HG03439 (cell line): ENCODE measurements around the gene RIT2.

ENCODE experiments used
- ATAC-seq: cut with Tn5 transposase; IDR thresholded peaks from one replicate; pipeline ENCODE4 v1.9.1; 2021; ENCODE audit warnings: mild to moderate bottlenecking, moderate library complexity; ENCODE audit not compliant: unreplicated experiment

The RIT2 gene

DNA sequence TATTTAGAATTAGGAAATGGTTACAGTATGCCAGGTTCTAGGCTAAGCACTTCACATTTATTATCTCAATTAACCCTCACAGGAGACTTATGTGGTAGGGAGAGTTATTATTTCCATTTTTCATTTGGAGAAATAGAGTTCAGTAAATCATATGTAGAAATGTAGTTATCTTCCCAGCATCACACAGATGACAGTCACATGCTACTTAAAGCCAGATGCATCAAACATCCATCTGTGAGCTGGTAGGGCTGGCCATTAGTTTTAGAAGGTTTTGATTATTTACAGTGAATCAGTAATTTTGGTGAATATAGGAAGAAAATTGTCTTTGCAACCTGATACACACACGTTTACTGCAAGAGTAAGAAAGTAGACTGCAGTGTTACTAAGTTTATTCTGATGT, 97.9 kb downstream of the RIT2 start:
- ATAC-seq, result no peak

DNA sequence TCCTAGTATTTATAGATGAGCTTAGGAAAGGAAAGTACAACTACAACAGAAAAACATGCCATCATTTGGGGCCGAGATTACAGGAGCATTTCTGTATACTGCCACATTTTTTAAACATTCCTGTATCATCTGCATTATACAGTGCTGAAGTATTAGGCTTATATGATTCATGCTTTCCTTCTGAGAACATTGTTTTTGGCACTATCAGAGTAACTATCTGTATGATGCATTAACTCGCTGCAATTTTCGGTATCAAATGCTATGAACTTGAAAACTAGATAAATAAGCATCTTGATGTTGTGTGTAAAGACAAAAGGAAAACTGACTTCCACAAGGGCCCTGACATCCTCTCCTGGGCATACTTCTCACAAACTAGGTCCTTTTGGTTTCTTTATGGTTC, 102.0 kb downstream of the RIT2 start:
- ATAC-seq, result no peak

DNA sequence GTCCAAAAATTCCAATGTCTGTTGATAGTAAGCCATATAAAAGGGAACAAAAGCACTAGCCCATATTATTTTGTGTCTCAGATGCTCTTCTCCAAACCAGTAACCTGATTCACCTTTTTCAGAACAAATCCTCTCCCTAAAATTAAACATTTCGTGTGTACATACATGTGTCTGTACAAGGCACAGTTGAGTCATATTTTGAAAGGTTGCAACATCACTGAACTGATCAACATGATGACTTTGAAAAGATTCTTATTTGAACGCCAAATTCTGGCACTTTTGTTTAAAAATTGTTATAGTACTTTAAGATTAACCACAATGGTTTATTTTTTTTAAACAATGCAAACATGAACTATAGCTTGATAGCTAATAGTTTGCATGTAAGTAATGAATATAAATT, 102.5 kb downstream of the RIT2 start:
- ATAC-seq, result no peak

DNA sequence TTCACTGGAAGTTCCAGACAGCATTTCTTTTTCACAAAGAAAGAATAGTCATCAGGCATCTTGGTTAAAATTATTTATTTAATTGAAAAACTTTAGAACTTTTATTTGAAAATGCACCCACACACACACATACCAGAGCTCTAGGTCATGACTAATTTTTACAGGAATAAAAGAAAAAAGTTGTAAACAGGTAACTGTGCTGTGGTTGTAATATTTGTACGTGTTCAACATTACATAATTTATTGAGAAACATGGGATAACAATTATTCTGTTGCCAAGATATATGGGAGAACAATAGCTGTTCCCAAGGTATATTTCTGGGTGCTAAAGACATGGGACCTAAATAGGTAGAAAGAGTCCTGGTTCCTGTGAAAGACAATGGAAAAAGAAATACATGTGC, 104.9 kb downstream of the RIT2 start:
- no peak for ATAC-seq

DNA sequence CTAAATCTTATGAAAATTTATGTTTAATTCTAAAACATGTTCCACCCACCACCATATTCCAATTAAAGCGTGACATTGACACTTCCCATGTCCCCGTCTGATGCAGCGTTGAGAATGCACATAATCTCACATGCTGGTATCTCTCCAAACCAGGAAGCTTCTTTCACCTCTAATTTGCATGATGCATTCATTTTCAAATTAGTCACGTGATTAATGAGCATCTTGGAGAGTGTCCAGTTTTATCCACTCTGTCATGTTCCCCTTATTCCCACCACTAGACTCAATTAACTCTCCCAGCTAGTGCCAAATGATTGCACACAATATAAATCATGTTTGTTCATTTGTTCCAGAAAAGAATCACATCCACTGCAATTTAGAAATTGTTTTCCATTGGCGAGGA, 105.8 kb downstream of the RIT2 start:
- ATAC-seq, result no peak

DNA sequence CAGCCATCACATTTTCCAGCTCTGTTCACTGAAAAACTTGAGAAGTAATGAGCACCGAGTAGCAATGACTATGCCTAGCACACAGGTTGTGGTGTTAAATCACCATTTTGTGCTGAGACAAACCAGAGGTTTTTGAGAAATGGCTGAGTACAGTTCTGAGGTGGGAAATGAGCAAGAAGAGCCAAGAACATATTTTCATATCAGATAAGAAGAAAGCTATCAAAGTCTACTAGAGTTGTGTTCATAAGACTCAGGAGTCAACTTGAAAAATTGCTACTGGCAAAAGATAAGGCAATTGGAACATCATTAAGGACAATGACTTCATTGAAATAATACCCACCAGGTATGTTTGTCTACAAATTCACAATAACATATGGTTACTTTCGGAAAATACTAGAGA, 108.1 kb downstream of the RIT2 start:
- ATAC-seq, result no peak

DNA sequence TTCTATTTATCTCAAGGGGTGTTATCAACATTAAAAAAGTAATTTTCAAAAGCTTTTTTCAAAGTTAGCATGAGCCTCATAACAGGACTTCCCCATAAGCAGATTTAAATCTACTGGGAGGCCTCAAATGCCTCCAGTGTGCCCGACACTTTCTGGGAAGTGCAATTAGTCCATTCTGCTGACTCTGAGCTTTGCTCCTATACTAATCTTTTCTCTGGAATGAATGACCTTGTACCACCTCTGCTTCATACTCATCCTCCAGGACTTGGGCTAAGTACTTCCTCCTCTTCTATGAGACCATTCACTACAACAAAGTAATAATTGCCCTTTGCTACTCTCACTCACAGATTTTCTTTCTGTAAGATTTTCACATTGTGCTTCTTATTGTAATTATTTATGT, 111.1 kb downstream of the RIT2 start:
- ATAC-seq, result no peak

DNA sequence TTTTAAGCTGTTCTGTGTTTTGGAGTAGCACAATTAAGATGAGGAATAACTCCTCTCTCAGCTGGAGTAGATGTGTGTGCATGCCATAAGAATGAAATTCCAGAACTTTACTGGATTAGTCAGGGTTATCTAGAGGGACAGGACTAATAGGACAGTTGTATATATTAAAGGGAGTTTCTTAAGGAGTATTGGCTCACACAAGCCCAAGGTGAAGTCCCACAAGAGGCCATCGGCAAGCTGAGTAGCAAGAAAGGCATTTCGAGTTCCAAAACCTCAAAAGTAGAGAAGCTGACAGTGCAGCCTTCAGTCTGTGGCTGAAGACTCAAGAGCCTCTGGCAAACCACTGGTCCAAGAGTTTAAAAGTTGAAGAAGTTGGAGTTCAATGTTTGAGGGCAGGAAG, 113.7 kb downstream of the RIT2 start:
- no peak for ATAC-seq

DNA sequence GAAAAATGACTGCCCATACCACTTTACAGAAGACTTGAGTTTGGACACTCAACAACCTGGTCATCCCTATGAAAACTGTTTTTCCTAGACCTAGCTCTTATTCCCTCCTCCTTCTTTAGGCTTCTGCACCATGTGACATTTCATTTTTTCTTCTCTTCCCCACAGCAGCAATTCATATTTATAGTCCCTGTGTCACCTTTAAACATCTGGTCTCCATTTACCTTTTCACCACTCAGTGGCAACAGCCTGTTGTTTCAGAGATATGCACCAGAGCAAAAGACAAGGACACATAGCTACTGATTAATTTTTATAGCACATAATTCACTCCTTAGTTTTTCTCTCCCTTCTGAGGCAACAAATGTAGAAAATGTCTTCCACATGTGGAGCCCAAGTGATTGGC, 118.7 kb downstream of the RIT2 start:
- ATAC-seq, result no peak

DNA sequence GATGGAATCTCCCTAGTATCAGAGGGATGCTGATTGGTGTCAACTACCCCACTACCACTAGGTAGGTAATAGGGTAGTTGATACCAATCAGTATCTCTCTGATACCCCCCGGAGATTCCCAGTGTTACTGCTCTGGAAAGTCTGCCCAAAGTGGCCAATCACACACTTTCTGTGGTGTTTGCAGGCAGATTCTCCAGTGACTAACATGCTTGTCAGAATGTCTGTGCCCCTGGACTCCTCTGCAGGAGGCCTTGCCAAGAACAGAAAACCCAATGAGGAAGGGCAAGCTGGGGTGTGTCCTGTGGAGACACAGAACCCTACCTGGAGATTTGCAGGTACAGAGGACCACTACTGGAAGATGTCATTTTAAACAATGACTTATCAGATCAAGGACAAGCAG, 135.1 kb downstream of the RIT2 start:
- ATAC-seq, result no peak

DNA sequence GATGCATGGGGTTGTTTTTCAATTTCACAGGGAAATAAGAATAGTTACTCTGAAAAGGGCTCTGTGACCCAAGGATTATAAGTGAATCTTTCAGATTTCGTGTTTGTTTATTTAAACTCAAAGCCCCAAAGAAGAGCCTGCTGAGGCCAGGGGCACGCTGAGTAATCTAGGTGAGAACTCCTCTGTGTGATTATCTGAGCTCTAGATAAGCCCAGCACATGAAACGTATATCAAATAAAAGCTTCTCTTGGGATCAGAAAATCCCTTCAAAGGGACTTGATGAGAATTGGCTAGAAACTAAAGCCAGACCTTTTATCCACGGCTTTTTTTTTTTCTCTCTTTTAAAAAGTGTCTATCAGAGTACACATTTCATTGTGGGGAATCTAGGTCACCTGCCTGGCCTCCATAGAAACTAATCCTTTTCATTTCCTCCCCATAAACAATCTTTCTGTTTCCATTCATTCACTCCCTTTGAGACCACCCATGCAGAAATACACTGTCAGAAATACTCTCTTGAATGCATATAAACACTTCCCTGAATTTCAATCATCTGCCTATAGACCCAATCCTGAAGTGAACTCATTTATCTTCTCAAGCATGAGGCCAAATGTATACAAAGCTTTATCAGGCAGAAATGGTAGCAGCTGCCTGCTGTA, 137.4 kb downstream of the RIT2 start:
- ATAC-seq, result no peak

DNA sequence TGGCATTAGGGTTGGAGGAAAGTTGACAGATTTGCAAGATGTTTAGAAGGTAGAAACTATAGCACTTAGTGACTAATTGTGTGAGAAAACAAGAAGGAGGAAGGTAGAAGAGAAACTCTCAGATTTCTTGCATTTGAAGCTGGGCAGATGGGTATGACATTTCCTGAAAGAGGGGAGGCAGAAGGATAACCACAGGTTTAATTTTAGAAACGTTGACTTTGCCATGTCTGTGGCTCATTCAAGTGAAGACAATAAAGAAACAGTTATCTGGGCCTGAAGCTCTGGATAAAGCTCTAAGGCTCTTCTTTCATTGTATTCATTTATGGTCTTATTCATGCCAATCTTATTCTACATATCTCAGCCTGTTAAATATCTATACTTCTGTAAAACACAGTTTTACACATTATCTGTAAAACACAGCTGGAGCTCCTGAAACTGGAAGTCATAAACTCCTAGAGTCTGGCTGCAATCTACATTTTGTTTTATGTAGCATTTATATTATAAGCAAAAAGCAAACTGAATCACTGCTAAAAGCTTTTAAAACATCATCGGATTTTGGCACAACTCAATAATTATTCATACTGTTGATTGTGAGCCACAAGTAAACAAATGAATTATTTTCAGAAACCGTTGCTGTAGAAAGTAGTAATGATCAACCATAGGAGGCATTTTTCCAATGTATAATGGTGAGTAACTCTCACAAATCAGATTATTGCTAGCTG, 138.5 kb downstream of the RIT2 start:
- no peak for ATAC-seq

DNA sequence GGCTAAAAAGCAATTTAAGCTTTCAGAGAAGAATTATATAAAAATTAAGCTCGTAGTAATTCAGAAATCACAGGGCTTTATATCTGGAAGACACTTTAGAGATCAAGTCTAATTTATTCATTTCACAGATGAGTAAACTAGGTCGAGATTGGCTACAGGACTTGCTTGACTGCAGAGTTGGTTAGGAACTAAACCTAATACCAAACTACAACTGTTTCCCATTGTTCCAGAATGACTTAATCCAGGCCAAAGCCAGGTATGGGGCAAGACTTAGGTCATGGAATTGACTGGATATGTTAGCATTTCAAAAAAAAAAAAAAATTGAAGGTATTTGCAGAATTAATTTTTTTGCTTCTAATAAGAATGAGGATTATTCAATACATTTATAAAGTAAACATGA, 146.1 kb downstream of the RIT2 start:
- no peak for ATAC-seq

DNA sequence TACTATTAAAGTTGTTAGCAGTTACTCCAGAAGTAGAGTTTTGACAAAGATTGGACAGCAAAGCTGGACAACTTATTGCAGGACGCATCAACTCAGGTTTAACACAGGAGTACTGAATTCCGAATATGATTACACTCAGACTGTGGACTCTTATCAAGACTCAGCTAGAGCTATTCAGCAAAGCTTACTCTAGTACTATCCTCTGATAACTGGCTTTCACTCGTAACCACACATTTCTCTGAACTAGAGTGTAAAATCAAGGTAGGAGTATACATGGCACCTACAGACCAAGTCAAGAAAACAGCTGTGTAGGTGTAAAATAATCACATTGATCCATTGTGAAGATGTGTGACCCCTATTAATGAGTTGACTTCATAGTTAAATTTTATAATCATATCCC, 154.2 kb downstream of the RIT2 start:
- ATAC-seq, result no peak

DNA sequence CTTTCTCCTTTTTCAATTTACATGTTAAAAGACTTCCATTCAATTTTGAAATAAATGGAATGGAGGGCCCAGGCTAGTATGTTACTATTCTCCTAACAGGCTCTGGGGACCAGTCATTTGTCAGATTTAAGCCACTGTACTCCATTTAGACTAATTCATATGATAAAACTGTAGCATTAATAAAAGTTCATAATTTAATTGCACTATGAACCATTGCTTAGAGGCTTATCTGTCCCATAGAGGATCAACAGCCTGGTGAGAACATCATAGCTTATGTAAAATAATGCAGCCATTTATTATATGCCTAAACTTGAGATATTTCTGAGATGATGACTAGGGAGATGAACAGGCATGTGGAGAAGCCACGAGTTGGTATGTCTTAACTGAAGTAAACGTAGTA, 156.0 kb downstream of the RIT2 start:
- ATAC-seq, result no peak

DNA sequence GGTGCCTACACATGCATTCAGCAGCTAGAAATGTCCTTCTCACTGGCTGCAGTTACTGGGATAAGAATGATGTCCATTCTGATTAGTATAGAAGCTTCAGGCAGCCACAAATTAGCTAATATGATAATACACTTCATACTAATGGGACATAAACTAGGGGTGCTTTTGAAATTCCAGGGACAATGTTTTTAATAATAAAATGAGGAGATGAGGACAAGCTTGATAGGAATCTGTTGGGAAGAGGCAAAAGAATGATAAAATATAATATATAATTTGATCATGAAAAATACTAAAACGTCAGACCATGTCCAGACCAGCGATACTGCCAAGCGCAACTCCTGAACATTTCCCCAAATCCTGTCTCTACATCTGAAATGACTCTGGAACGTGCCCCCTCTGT, 157.1 kb downstream of the RIT2 start:
- ATAC-seq, result no peak

DNA sequence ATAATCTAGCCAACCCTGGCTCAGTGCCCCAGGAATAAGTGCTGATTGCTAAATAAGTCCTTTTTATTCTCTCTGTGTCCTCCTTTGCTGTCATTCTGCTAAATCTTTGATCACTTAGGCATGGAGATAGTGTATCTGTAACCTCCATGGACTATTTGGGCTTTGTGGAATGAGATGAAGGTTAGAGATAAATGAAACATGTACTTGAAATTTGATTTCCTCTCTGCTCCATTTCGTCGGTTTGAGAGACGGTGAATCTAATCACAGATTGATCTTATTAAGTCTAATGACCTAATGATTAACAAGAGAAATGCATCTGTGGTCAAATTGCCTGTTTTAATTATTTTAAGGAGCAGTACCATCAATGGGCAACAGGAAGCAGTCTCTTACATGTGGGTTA, 159.2 kb downstream of the RIT2 start:
- no peak for ATAC-seq

DNA sequence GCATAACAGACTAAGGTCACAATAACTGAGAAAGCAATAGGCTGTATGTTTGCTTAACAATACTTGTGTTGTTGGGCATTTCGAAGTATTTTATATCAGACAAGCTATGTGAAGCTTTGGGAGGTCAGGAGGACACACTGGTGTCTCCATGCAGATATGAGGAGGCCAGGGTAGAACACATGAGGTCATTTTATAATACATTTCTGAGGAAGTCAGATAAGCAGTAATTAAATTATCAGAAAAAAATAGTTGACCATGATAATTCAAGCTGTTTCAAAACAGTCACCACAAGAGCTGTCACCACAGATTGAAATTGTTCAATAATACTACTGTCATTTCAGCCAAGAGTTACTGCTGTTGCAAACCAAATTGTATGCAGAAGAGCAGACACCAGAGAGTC, 160.6 kb downstream of the RIT2 start:
- no peak for ATAC-seq

DNA sequence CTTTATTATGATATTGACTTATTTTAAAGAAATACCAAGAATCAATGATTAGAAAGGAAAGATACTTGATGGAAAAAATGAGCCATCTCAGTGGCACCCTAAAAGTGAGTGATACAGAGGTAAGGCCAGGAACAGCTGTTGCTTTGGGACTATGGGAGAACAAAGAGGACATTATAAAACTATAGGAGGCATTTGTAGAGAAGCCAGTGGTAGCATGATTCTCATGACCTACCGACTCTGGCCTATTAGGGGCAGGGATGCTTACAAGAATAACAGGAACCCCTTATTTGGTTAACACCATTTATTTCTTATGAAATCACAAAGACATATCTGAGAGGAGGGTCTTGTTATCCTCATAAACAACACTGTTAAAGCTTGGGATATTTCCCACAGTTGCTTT, 162.2 kb downstream of the RIT2 start:
- no peak for ATAC-seq

DNA sequence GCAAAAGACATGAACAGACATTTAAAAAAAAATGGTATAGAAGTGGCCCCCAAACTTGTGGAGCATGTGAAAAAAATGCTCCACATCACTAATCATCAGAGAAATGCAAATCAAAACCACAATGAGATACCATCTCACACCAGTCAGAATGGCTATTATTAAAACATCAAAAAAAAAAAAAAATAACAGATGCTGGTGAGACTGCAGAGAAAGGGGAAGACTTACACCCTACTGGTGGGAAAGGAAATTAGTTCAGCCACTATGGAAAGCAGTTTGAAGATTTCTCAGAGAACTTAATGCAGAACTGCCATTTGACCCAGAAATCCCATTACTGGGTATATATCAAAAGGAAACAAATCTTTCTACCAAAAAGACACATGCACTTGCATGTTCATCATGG, 164.8 kb downstream of the RIT2 start:
- no peak for ATAC-seq

DNA sequence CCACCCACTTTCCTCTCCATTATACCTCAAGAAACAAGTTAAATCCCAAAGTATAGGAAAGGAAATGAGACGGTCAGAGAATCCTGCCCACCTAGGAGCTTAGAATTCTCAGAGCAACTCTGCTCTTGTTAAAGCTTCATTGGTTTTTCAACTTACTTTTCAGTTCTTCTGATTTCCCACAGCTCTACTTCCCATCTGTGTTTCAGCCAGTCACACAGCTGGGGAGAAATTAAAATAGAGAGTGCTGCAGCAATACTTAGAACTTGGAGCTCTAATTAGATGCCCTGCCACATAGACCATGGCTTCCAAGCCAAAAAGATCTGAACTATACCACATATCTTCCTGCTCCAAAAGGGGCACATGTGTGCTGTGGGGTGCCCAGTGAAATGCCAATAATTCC, 166.7 kb downstream of the RIT2 start:
- ATAC-seq, result no peak

DNA sequence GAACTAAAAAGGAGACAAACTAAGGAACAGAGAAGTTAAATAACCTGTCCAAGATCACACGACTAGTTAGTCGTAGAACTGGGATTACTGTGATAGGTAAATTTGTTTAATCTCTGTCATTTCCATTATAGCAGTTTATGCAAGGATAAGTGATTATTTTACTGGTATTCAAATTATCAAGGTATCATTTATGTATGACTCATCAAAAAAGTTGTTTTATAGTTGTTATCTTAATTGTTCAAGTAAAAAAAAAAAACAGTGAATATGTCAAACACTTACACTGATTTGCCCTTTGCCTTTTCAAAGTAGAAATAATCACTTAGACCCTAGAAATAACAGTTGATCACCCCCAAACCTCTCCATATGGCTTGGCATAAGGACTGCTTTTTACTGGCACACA, 173.6 kb downstream of the RIT2 start:
- no peak for ATAC-seq

DNA sequence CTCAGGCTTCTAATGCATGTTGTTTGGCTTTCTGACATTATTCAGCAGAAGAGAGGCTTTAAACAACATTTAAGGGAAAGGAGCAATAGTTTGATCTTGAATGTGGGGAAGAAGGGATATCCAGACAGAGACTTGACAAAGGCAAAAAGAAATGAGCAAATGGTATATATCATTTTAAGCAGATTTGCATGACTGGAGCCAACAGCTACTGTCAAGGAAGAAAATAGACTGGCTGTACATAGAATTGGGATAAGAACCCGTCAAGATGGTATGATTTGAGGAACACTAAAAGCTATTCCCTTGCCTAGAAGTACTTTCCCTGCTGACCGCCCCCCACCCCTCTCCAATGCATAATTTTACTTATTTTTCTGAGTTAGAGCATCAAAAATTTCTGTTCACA, 174.5 kb downstream of the RIT2 start:
- no peak for ATAC-seq
